Rectal smooth muscle tissue (tissue), 1 donor: Measurements from ENCODE around the gene HAGH.
A peak's percentile ranks its signal among the peaks of the same experiment; 100 is the strongest.

Source experiments
- H3K27ac ChIP-seq: one replicate; pipeline ENCODE4 v1.7.0; 2013; ENCODE audit warnings: low read depth, low read length, inconsistent platforms
- H3K27me3 ChIP-seq: one replicate; pipeline ENCODE4 v1.7.0; 2013; ENCODE audit warnings: low read length; ENCODE audit not compliant: control insufficient read depth, insufficient read depth
- H3K36me3 ChIP-seq: one replicate; pipeline ENCODE4 v1.7.0; 2013; ENCODE audit warnings: low read length; ENCODE audit not compliant: control insufficient read depth, insufficient read depth
- H3K4me1 ChIP-seq: one replicate; pipeline ENCODE4 v1.7.0; 2013; ENCODE audit warnings: low read length; ENCODE audit not compliant: control insufficient read depth, insufficient read depth
- H3K4me3 ChIP-seq: one replicate; pipeline ENCODE4 v1.7.0; 2013; ENCODE audit warnings: low read length
- H3K9ac ChIP-seq: one replicate; pipeline ENCODE4 v1.7.0; 2013; ENCODE audit warnings: low read length

HAGH gene

DNA sequence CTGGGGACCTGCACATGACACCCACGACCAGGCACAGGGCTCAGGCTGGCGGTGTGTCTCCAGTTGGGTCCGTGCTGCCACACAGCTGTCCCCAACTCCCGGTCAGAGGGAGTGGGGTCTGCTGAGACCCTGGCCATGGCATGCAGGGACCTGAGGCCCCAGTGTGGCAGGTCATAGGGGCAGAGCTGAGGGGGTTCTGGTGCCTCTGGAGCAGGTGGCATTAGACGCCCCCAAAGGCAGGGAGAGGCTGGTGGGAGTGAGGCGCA, 39.6 kb downstream of the HAGH start:
- Histone ChIP-seq H3K36me3 (peaks cover 7% of the 10 kb centered on the region), H3K27ac (no peak overlapping the region), H3K9ac (no peak overlapping the region)

DNA sequence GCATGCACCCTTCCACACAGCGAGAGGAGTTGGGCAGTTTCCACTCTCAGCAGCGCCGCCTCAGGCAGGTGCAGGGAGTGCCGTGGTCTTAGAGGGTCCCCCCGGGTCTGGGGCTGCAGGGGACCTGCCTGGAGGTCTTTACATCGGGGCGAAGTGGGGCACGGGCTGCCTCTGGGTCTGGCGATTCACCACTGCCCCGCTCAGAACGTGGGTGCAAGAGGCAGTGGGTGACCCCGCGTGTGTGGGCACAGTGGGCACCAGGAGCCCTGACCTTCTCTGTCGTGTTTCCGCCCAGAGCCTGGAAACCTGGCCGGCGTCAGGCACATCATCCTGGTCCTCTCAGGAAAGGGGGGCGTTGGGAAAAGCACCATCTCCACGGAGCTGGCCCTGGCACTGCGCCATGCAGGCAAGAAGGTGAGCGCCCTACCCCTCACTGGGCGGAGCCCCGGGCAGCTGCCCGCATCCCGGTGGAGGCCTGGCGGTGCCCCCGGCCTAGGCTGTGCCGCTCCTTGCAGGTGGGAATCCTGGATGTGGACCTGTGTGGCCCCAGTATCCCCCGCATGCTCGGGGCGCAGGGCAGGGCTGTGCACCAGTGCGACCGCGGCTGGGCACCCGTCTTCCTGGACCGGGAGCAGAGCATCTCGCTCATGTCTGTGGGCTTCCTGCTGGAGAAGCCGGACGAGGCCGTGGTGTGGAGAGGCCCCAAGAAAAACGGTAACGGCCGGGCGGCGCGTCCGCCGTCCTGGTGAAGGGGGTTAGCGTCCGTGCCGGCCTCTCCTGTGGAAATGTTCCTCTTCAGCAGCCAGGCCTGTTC, 40.2 kb downstream of the HAGH start:
- H3K4me1 ChIP-seq, result peaks cover 7% of the 10 kb centered on the region
- no peaks in the 10 kb centered on the region for H3K27me3 ChIP-seq
- no peak overlapping the region for H3K27ac ChIP-seq
- H3K36me3 ChIP-seq, result peaks cover 7% of the 10 kb centered on the region
- no peak overlapping the region for H3K9ac ChIP-seq
- no peak overlapping the region for H3K4me3 ChIP-seq

More for the DNA sequence above, 39.6 kb downstream of the HAGH start:
- H3K4me1 ChIP-seq, result peaks cover 5% of the 10 kb centered on the region
- H3K4me3 ChIP-seq, result no peak overlapping the region
- no peaks in the 10 kb centered on the region for H3K27me3 ChIP-seq

DNA sequence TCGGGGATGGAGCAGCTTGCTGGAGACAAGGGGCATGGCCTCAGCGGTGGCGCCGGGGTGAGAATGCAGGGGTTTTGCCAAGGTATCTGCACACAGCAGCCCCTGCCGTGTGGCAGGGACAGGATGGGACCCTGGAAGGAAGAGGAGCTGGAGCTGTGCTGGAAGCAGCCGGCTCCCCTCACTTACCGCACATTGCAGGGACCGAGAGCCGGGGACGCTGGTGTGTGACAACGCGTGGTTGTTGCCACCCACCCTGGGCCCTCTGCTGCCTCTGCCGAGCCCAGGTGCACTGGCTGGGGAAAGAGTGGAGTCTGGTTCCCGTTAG, 40.8 kb downstream of the HAGH start:
- peaks cover 11% of the 10 kb centered on the region for H3K36me3 ChIP-seq
- H3K27me3 ChIP-seq, result no peaks in the 10 kb centered on the region
- no peak overlapping the region for H3K4me3 ChIP-seq
- H3K9ac ChIP-seq, result no peak overlapping the region
- no peak overlapping the region for H3K27ac ChIP-seq
- H3K4me1 ChIP-seq, result peaks cover 12% of the 10 kb centered on the region

GRCh38 chr16:1784977-1785845, 41.4 kb downstream of the HAGH start:
- peaks cover 12% of the 10 kb centered on the region for H3K4me1 ChIP-seq
- no peak overlapping the region for H3K27ac ChIP-seq
- H3K36me3 ChIP-seq, result peaks cover 13% of the 10 kb centered on the region
- no peaks in the 10 kb centered on the region for H3K27me3 ChIP-seq
- no peak overlapping the region for H3K9ac ChIP-seq
- H3K4me3 ChIP-seq, result no peak overlapping the region

GRCh38 chr16:1782408-1783264, 44.0 kb downstream of the HAGH start, which contains the start of the genes NUBP2 and SPSB3:
Gene NUBP2, plus strand, starts transcription at chr16:1782960. Its CDS starts 61 bp downstream, at chr16:1783021.
Gene SPSB3, minus strand, starts transcription at chr16:1782571. Its CDS starts 1,088 bp downstream, at chr16:1781483.
- Histone ChIP-seq H3K27me3 (no peaks in the 10 kb centered on the region), H3K27ac (peak within 1 kb of the TSS; percentile 80), H3K36me3 (peaks cover 14% of the 10 kb centered on the region), H3K9ac (peak within 1 kb of the TSS; percentile 62), H3K4me1 (peaks cover 12% of the 10 kb centered on the region), H3K4me3 (peak within 1 kb of the TSS; percentile 93)

GRCh38 chr16:1781758-1782407, 44.7 kb downstream of the HAGH start:
- H3K4me1 ChIP-seq, result peaks cover 12% of the 10 kb centered on the region
- no peaks in the 10 kb centered on the region for H3K27me3 ChIP-seq
- H3K4me3 ChIP-seq, result peak overlapping the region; percentile 88
- peak overlapping the region; percentile 80 for H3K27ac ChIP-seq
- peaks cover 16% of the 10 kb centered on the region for H3K36me3 ChIP-seq
- H3K9ac ChIP-seq, result peak overlapping the region; percentile 59

DNA sequence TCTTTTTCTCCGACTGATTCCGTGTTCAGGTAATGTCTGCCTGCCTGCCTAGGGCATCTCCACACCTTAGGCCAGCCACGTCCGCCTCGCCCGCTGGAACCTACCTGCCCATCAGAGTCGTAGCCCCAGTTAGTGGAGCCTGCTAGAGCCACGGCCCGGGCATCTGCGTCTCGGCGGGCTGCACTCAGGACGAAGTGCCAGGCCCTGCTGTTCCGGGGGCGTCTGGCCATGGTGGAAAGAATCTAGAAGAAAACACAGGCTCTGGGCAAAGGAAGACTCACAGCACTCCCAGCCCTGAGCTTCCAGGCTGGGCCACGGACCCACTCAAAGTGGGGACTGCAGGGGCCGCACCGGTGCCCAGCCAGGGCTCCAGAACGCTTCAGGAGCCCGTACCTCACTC, 45.4 kb downstream of the HAGH start:
- H3K9ac ChIP-seq, result peak overlapping the region; percentile 59
- peak overlapping the region; percentile 88 for H3K4me3 ChIP-seq
- H3K27me3 ChIP-seq, result no peaks in the 10 kb centered on the region
- no peak overlapping the region for H3K27ac ChIP-seq
- peaks cover 16% of the 10 kb centered on the region for H3K36me3 ChIP-seq
- H3K4me1 ChIP-seq, result peaks cover 12% of the 10 kb centered on the region

DNA sequence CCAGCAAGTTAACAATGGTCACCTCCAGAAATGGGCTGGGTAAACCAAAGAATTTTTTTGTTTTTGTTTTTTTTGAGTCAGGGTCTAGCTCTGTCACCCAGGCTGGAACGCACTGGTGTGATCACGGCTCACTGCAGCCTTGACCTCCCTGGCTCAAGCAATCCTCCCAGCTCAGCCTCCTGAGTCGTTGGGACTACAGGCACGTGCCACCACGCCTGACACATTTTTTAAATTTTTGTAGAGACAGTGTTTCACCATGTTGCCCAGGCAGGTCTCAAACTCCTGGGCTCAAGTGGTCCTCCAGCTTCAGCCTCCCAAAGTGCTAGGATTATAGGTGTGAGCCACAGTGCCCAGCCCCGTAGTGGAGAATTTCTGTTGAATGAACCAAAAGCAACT, 46.0 kb downstream of the HAGH start:
- Histone ChIP-seq H3K36me3 (peaks cover 20% of the 10 kb centered on the region), H3K9ac (no peak overlapping the region), H3K27ac (no peak overlapping the region)

GRCh38 chr16:1779741-1780676, 46.6 kb downstream of the HAGH start:
- no peaks in the 10 kb centered on the region for H3K27me3 ChIP-seq
- H3K27ac ChIP-seq, result no peak overlapping the region
- no peak overlapping the region for H3K4me3 ChIP-seq
- H3K4me1 ChIP-seq, result peaks cover 10% of the 10 kb centered on the region
- no peak overlapping the region for H3K9ac ChIP-seq
- H3K36me3 ChIP-seq, result peaks cover 21% of the 10 kb centered on the region

More for the DNA sequence above, 46.0 kb downstream of the HAGH start:
- Histone ChIP-seq H3K27me3 (no peaks in the 10 kb centered on the region), H3K4me1 (peaks cover 12% of the 10 kb centered on the region), H3K4me3 (no peak overlapping the region)

GRCh38 chr16:1779234-1779701, 47.4 kb downstream of the HAGH start:
- H3K9ac ChIP-seq, result no peak overlapping the region
- H3K36me3 ChIP-seq, result peaks cover 21% of the 10 kb centered on the region
- peaks cover 11% of the 10 kb centered on the region for H3K4me1 ChIP-seq
- no peak overlapping the region for H3K4me3 ChIP-seq
- no peak overlapping the region for H3K27ac ChIP-seq
- H3K27me3 ChIP-seq, result no peaks in the 10 kb centered on the region
